B cell (primary cell): ENCODE results near the gene CSF1R. TPM values are rescaled to one million over a fixed set of nuclear protein-coding genes. Genes with fewer than 3 reads are reported as not detected.

Source experiments
- ATAC-seq: fragments of 200-7000 bp; cut with Tn5 transposase; one replicate; pipeline ENCODE4 v1.10.0; 2021; ENCODE audit warnings: low read depth, mild to moderate bottlenecking, moderate number of reproducible peaks, moderate library complexity
- CTCF ChIA-PET: fragments of 350-600 bp; sonication (Branson Sonifier 250); formaldehyde crosslinking; loops from one replicate; lab custom pipeline; 2021; ENCODE audit warnings: antibody characterized with exemption, inconsistent platforms; lab: Charles Lee
- POLR2A ChIA-PET: fragments of 350-600 bp; sonication (Branson Sonifier 250); formaldehyde crosslinking; loops from one replicate; lab custom pipeline; 2021; ENCODE audit warnings: antibody characterized with exemption; lab: Charles Lee
- DNase-seq: peaks from one replicate; pipeline ENCODE4 v3.0.0; 2013
- H2AFZ ChIP-seq: 2 replicates; pipeline ENCODE4 v1.6.1; 2012; ENCODE audit warnings: mild to moderate bottlenecking, low read depth, low read length; ENCODE audit not compliant: insufficient read depth, poor library complexity, severe bottlenecking
- H3K27ac ChIP-seq, 2 donors: 1 replicate in 1 of 2; 2 replicates in 1 of 2; pipeline ENCODE4 v1.5.1; 2012 to 2013; ENCODE audit warnings: low read length in 2 of 2, mild to moderate bottlenecking in 2 of 2, moderate library complexity in 1 of 2
- H3K27me3 ChIP-seq, 4 experiments: fragments of 200-600 bp in 1 of 4; sonication (generic) in 1 of 4; replicated peaks in 1 of 4; 1 replicate in 2 of 4; 2 replicates in 2 of 4; pipeline versions ENCODE4 v1.6.1 to v1.7.0; 2013 to 2016; ENCODE audit warnings: low read length in 3 of 4, mild to moderate bottlenecking in 2 of 4, mixed read lengths in 1 of 4, moderate library complexity in 1 of 4; ENCODE audit not compliant: insufficient read depth in 4 of 4, control insufficient read depth in 3 of 4; ENCODE audit errors: control extremely low read depth in 1 of 4
- H3K36me3 ChIP-seq, 2 experiments: replicated peaks in 1 of 2; 1 replicate in 1 of 2; 2 replicates in 1 of 2; pipeline versions ENCODE4 v1.6.1 to v1.7.1; 2013; ENCODE audit warnings: low read length in 1 of 2; ENCODE audit not compliant: insufficient read depth in 2 of 2, control insufficient read depth in 1 of 2; ENCODE audit errors: control extremely low read depth in 1 of 2, extremely low read depth in 1 of 2
- H3K4me1 ChIP-seq, 2 donors: fragments of 200-600 bp in 1 of 2; sonication (generic) in 1 of 2; 1 replicate in 1 of 2; 2 replicates in 1 of 2; pipeline versions ENCODE4 v1.5.1 to v1.6.1; 2013 to 2017; ENCODE audit warnings: low read length in 2 of 2; ENCODE audit not compliant: control insufficient read depth in 2 of 2, insufficient read depth in 2 of 2
- H3K4me2 ChIP-seq: replicated peaks from 2 replicates; pipeline ENCODE3; 2012; ENCODE audit warnings: mild to moderate bottlenecking, low read depth, low read length; ENCODE audit not compliant: poor library complexity, severe bottlenecking
- H3K4me3 ChIP-seq, 5 experiments: fragments of 200-600 bp in 1 of 5; sonication (generic) in 1 of 5; 1 replicate in 3 of 5; 2 replicates in 2 of 5; pipeline versions ENCODE4 v1.5.1 to v1.7.0; 2011 to 2016; ENCODE audit warnings: low read length in 4 of 5, mild to moderate bottlenecking in 4 of 5, low read depth in 2 of 5, control low read depth in 1 of 5, moderate library complexity in 1 of 5; ENCODE audit not compliant: insufficient read depth in 1 of 5; ENCODE audit errors: control extremely low read depth in 1 of 5, extremely low read depth in 1 of 5
- H3K79me2 ChIP-seq: fragments of 200-600 bp; sonication (generic); one replicate; pipeline ENCODE4 v1.6.0; 2016; ENCODE audit warnings: low read length; ENCODE audit not compliant: control insufficient read depth, insufficient read depth
- H3K9ac ChIP-seq: fragments of 200-600 bp; sonication (generic); 2 replicates; pipeline ENCODE4 v1.6.1; 2017; ENCODE audit warnings: mild to moderate bottlenecking, low read length, moderate library complexity
- H3K9me3 ChIP-seq, 3 donors: one replicate each; pipeline versions ENCODE4 v1.6.1 to v1.7.1; 2013; ENCODE audit warnings: low read length in 2 of 3; ENCODE audit not compliant: control insufficient read depth in 2 of 3, insufficient read depth in 1 of 3; ENCODE audit errors: control extremely low read depth in 1 of 3
- H4K20me1 ChIP-seq: 2 replicates; pipeline ENCODE4 v1.6.0; 2012; ENCODE audit warnings: mild to moderate bottlenecking, low read length; ENCODE audit not compliant: insufficient read depth, control insufficient read depth, poor library complexity, severe bottlenecking
- H3K27ac Mint-ChIP-seq: one replicate; pipeline ENCODE4 v1.8.0; 2021; ENCODE audit warnings: mixed read lengths
- H3K27me3 Mint-ChIP-seq: one replicate; pipeline ENCODE4 v1.8.0; 2021; ENCODE audit warnings: mixed read lengths
- H3K4me1 Mint-ChIP-seq: one replicate; pipeline ENCODE4 v1.8.0; 2021; ENCODE audit warnings: mixed read lengths
- H3K4me3 Mint-ChIP-seq: one replicate; pipeline ENCODE4 v1.8.0; 2021; ENCODE audit warnings: mixed read lengths
- H3K9me3 Mint-ChIP-seq: one replicate; pipeline ENCODE4 v1.8.0; 2022; ENCODE audit warnings: mixed read lengths; ENCODE audit not compliant: insufficient read depth
- CTCF ChIP-seq: fragments of 200-600 bp; IDR thresholded peaks from one replicate; pipeline ENCODE4 v1.8.0; 2022; ENCODE audit warnings: antibody characterized with exemption, mild to moderate bottlenecking
- EZH2 ChIP-seq: IDR thresholded peaks from 2 replicates; pipeline ENCODE4 v1.6.1; 2012; ENCODE audit warnings: borderline replicate concordance, low read depth, mild to moderate bottlenecking, moderate library complexity, low read length; ENCODE audit not compliant: insufficient read depth, poor library complexity, severe bottlenecking
- WGBS: methylation state at CpG from one replicate; pipeline ENCODE4 v1.1.5; 2013; ENCODE audit warnings: missing lambda C conversion rate; ENCODE audit not compliant: insufficient coverage; 5-methylcytosine and 5-hydroxymethylcytosine counted together
- intact Hi-C: fragments of 100-400 bp; cut with micrococcal nuclease; formaldehyde crosslinking; loops from one replicate; pipeline ENCODE4 v1.10.0; 2022
- polyA plus RNA-seq: library from polyadenylated mRNA; depleted of rRNA; stranded (reverse); fragments of >200 nt; gene quantifications from 2 replicates; pipeline ENCODE4 v1.2.3, GENCODE V29; 2012
- total RNA-seq, 2 donors: library from RNA; stranded (reverse); fragments of 120-200 nt in 1 of 2; gene quantifications; 1 replicate in 1 of 2; 2 replicates in 1 of 2; pipeline versions ENCODE4 v1.2.3 to v1.2.4, GENCODE V29; 2013 to 2022

Gene CSF1R
- total and polyA plus RNA-seq, 2 donors (not counting 1 experiment from before 2014, with no cell fraction given): 1.6 to 2.5 TPM

DNA sequence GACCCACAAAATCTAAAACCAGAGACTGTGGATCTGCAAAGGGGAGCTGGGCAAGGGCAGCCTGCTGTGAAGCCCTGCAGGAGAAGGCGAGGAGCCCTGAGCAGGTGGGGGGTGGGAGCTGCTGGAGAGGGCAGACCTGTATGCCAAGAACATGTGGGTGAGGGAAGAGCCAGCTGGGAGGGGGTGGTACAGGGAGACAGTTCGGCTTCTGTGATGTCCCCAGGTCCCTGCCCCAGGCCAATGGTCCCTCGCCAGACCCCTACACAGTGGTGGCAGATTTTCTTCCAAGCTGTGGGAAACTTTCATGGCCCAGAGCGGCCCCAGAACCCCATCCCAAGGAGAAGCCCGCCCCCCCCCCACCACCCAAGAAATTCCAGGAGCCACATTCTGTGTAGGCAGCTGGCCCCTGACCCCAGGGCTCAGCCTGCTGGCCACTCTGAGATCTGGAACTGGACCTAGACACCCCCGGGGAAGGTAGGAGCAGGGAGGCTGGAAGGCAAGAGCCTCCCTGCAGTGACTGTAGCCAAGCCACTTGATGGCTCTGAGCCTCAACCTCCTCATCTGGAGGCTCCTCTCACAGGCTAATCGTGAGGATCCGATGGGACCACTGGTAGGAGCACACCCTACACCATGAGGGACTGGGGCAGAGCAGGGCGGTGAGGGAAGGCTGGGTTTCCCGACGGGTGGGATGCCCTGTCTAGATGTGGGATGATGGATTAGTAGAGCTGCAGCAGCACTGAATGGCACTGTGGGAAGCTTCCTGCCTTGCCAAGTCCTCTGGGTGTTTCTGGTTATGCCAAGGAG is 22.6 kb upstream of the CSF1R start:
- Mint-ChIP-seq H3K9me3 (no peaks in the 10 kb centered on the region), H3K27me3 (peaks cover 18% of the 10 kb centered on the region), H3K4me3 (no peak overlapping the region), H3K4me1 (no peaks in the 10 kb centered on the region), H3K27ac (no peak overlapping the region)
- intact Hi-C loops: no loop called here
- Histone ChIP-seq H4K20me1 (no peaks in the 10 kb centered on the region), H3K27ac (no peak overlapping the region), H3K9me3 (peaks cover 0 to 5% (median 0%) of the 10 kb centered on the region in 3 donors), H3K27me3 (no peaks in the 10 kb centered on the region), H3K4me1 (no peaks in the 10 kb centered on the region), H2AFZ (no peak overlapping the region), H3K9ac (no peak overlapping the region), H3K36me3 (no peaks in the 10 kb centered on the region), H3K4me2 (no peak overlapping the region), H3K79me2 (no peaks in the 10 kb centered on the region), H3K4me3 (no peak overlapping the region)
- ATAC-seq (no peak), DNase-seq (no peak)
- no peak for TF ChIP-seq CTCF
- 96% methylated on average over 8 of the region's 11 CpGs for WGBS
- ChIA-PET POLR2A (no interaction called here), CTCF (no interaction called here)

- Histone ChIP-seq H3K27ac (no peak overlapping the region), H3K4me2 (no peak overlapping the region), H3K36me3 (no peaks in the 10 kb centered on the region), H2AFZ (no peak overlapping the region), H3K27me3 (no peaks in the 10 kb centered on the region), H3K9me3 (no peaks in the 10 kb centered on the region), H3K79me2 (no peaks in the 10 kb centered on the region), H3K4me3 (no peak overlapping the region), H3K9ac (no peak overlapping the region), H4K20me1 (no peaks in the 10 kb centered on the region), H3K4me1 (peaks cover 0 to 4% of the 10 kb centered on the region in 2 donors)
- ChIA-PET CTCF (no interaction called here), POLR2A (no interaction called here)
- no peak overlapping the region for H3K27ac Mint-ChIP-seq
- H3K27me3 Mint-ChIP-seq: peaks cover 15% of the 10 kb centered on the region
- DNase-seq (no peak), ATAC-seq (no peak)
- 92% methylated on average over 4 of the region's 4 CpGs for WGBS
- no peaks in the 10 kb centered on the region for H3K9me3 Mint-ChIP-seq
- no peak for TF ChIP-seq EZH2
- TF ChIP-seq CTCF: no peak
- no peak overlapping the region for H3K4me3 Mint-ChIP-seq
- intact Hi-C loops: no loop called here
- peaks cover 4% of the 10 kb centered on the region for H3K4me1 Mint-ChIP-seq
These were observed 21.6 kb upstream of the CSF1R start for GRCh38 chr5:150107909-150108447.
